HG03521 (cell line): ENCODE measurements around the gene IGFBP1.
"Not testable (repeated sequence)": the region's sequence is repeated elsewhere in the genome, so short reads cannot be mapped to it uniquely, and the experiment has no call there.

Source experiments
- ATAC-seq: cut with Tn5 transposase; IDR thresholded peaks from one replicate; pipeline ENCODE4 v1.9.1; 2021; ENCODE audit warnings: mild to moderate bottlenecking, moderate library complexity; ENCODE audit not compliant: unreplicated experiment

The IGFBP1 gene

GRCh38 chr7:45937301-45937700 lies 49.0 kb downstream of the IGFBP1 start:
- ATAC-seq: no peak

GRCh38 chr7:45937862-45938261 lies 49.6 kb downstream of the IGFBP1 start:
- ATAC-seq: no peak

GRCh38 chr7:45938626-45939302 lies 50.5 kb downstream of the IGFBP1 start:
- no peak for ATAC-seq

- no peak for ATAC-seq
These were observed 51.3 kb downstream of the IGFBP1 start for GRCh38 chr7:45939574-45939973.

- ATAC-seq: not testable (repeated sequence)
These were observed 52.0 kb downstream of the IGFBP1 start for GRCh38 chr7:45940237-45940781.

- ATAC-seq: no peak
These were observed 52.7 kb downstream of the IGFBP1 start for GRCh38 chr7:45940939-45941338.
